ENCODE data around the gene PLXNA4.

The PLXNA4 gene

DNA sequence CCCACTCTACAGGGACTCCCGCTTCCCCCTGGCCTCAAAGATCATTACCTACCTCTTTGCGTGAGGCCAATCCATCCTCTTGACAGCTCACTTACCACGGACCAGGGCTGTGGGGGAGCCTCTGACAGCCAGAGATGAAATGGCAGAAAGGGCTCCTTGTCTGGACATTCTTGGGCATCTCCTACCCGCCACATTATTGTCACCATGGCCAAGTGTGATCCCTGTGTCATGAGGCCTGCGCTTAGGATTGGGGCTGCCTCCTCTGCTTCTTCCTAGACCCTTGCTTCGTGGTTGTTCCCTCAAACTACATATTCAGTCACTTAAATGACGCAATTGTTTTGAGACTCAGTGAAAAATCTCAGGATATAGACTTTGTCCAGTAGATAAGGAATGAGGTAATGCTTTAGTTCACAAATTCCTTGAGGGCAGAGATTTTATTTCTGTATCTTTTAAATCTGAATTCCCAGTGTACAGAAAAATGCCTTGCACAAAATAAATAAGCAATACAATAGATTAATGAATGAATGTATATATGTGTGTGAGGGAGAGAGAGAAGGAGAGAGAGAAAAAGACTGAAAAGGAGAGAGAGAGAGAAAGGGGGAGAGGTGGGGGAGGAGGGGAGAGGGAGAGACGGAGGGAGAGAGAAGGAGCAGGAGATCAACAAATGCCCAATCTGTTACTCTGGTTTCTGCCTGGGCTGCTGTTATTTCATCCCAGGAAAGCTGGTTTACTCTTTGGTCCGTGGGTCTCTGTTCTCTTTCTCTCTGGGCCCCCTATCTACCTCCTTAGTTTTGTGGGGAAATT is 159.0 kb downstream of the PLXNA4 start:
- no peaks in the 10 kb centered on the region for H3F3A ChIP-seq (ENCODE audit: insufficient read depth)
- H3K4me3 ChIP-seq (ENCODE audit: insufficient read depth, low read length, poor library complexity, severe bottlenecking), result no peak overlapping the region
- H3K9me2 ChIP-seq (replicated peaks; ENCODE audit: insufficient read depth, low read length), result no peaks in the 10 kb centered on the region
- no peak overlapping the region for H3K9ac ChIP-seq (ENCODE audit: low read length)
- H3K27me3 ChIP-seq (ENCODE audit: low read length), result no peaks in the 10 kb centered on the region
- H3K4me2 ChIP-seq (ENCODE audit: low read depth, low read length, poor library complexity, severe bottlenecking), result no peak overlapping the region
- no peak overlapping the region for H2AFZ ChIP-seq (ENCODE audit: low read depth, low read length, severe bottlenecking)
- no peaks in the 10 kb centered on the region for H4K20me1 ChIP-seq (ENCODE audit: low read depth, low read length)
- no peaks in the 10 kb centered on the region for H3K79me2 ChIP-seq (ENCODE audit: insufficient read depth, low read length)
- no peaks in the 10 kb centered on the region for H3K9me3 ChIP-seq (ENCODE audit: insufficient read depth, low read length)
- no peaks in the 10 kb centered on the region for H3K36me3 ChIP-seq (ENCODE audit: low read length)
- no peak overlapping the region for H3K27ac ChIP-seq (ENCODE audit: low read depth, low read length)
- TF ChIP-seq, protein P1, sequence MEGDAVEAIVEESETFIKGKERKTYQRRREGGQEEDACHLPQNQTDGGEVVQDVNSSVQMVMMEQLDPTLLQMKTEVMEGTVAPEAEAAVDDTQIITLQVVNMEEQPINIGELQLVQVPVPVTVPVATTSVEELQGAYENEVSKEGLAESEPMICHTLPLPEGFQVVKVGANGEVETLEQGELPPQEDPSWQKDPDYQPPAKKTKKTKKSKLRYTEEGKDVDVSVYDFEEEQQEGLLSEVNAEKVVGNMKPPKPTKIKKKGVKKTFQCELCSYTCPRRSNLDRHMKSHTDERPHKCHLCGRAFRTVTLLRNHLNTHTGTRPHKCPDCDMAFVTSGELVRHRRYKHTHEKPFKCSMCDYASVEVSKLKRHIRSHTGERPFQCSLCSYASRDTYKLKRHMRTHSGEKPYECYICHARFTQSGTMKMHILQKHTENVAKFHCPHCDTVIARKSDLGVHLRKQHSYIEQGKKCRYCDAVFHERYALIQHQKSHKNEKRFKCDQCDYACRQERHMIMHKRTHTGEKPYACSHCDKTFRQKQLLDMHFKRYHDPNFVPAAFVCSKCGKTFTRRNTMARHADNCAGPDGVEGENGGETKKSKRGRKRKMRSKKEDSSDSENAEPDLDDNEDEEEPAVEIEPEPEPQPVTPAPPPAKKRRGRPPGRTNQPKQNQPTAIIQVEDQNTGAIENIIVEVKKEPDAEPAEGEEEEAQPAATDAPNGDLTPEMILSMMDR (IDR thresholded peaks at IDR 0.05; ENCODE audit: insufficient read depth, low read length, poor library complexity, severe bottlenecking), result no peak
- TF ChIP-seq EZH2phosphoT487 (conservative IDR thresholded peaks at IDR 0.05; ENCODE audit: low read length), result no peak

DNA sequence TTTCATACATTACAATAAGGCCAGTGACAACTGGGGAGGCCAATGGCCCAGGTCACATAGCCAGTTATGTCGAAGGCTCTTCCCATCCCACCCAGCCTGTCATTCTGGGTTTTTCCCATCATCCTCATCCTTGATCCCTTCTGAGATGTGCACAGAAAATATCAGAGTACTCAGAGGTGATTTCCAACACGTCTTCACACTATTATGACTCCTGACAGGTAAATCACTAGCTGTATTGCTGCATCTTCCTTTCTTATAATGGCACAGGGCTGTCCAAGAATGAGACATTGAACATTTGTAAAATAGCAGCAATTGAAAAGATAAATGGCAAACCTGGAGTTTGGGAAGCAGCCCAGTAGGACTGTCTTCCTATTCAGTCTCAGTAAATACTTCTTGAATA is 159.9 kb downstream of the PLXNA4 start:
- no peaks in the 10 kb centered on the region for H3K9me3 ChIP-seq (ENCODE audit: insufficient read depth, low read length)
- H4K20me1 ChIP-seq (ENCODE audit: low read depth, low read length), result no peaks in the 10 kb centered on the region
- H3K27me3 ChIP-seq (ENCODE audit: low read length), result no peaks in the 10 kb centered on the region
- H3K9ac ChIP-seq (ENCODE audit: low read length), result no peak overlapping the region
- H3K4me2 ChIP-seq (ENCODE audit: low read depth, low read length, poor library complexity, severe bottlenecking), result no peak overlapping the region
- no peak overlapping the region for H3K4me3 ChIP-seq (ENCODE audit: insufficient read depth, low read length, poor library complexity, severe bottlenecking)
- H3K27ac ChIP-seq (ENCODE audit: low read depth, low read length), result no peak overlapping the region
- H3K36me3 ChIP-seq (ENCODE audit: low read length), result no peaks in the 10 kb centered on the region
- H2AFZ ChIP-seq (ENCODE audit: low read depth, low read length, severe bottlenecking), result no peak overlapping the region
- TF ChIP-seq, protein P1 (IDR thresholded peaks at IDR 0.05; ENCODE audit: insufficient read depth, low read length, poor library complexity, severe bottlenecking), result no peak
- TF ChIP-seq EZH2phosphoT487 (conservative IDR thresholded peaks at IDR 0.05; ENCODE audit: low read length), result no peak
- no peaks in the 10 kb centered on the region for H3K9me2 ChIP-seq (replicated peaks; ENCODE audit: insufficient read depth, low read length)
- H3F3A ChIP-seq (ENCODE audit: insufficient read depth), result no peaks in the 10 kb centered on the region
- H3K79me2 ChIP-seq (ENCODE audit: insufficient read depth, low read length), result no peaks in the 10 kb centered on the region

DNA sequence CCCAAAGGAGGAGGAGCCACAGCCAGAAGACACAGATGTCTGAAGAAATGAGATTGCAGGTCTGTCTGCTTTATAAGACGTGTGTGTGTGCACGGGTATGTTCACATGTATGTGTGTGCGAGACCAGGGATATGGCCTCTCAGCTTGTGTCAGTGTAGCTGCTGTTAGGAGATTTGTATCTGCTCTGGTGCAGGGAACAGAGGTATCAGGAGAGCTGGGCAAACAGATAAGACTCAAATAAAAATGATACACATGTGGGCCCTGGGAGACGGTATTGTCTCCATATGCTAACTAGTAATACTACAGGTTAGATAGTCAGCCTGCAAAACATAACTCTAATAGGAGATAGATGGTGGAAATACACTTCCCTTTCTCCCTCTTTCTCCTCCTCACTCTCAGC is 161.0 kb downstream of the PLXNA4 start:
- Histone ChIP-seq H3K27me3 (ENCODE audit: low read length) (no peaks in the 10 kb centered on the region), H3K4me2 (ENCODE audit: low read depth, low read length, poor library complexity, severe bottlenecking) (no peak overlapping the region)

More for the DNA sequence above, 161.0 kb downstream of the PLXNA4 start:
- no peaks in the 10 kb centered on the region for H4K20me1 ChIP-seq (ENCODE audit: low read depth, low read length)
- no peak overlapping the region for H3K27ac ChIP-seq (ENCODE audit: low read depth, low read length)
- H3K79me2 ChIP-seq (ENCODE audit: insufficient read depth, low read length), result no peaks in the 10 kb centered on the region
- H3K4me3 ChIP-seq (ENCODE audit: insufficient read depth, low read length, poor library complexity, severe bottlenecking), result no peak overlapping the region
- H3F3A ChIP-seq (ENCODE audit: insufficient read depth), result no peaks in the 10 kb centered on the region
- no peaks in the 10 kb centered on the region for H3K9me2 ChIP-seq (replicated peaks; ENCODE audit: insufficient read depth, low read length)
- no peak overlapping the region for H2AFZ ChIP-seq (ENCODE audit: low read depth, low read length, severe bottlenecking)
- H3K36me3 ChIP-seq (ENCODE audit: low read length), result no peaks in the 10 kb centered on the region
- TF ChIP-seq, protein P1 (IDR thresholded peaks at IDR 0.05; ENCODE audit: insufficient read depth, low read length, poor library complexity, severe bottlenecking), result no peak
- TF ChIP-seq EZH2phosphoT487 (conservative IDR thresholded peaks at IDR 0.05; ENCODE audit: low read length), result no peak
- H3K9me3 ChIP-seq (ENCODE audit: insufficient read depth, low read length), result no peaks in the 10 kb centered on the region
- no peak overlapping the region for H3K9ac ChIP-seq (ENCODE audit: low read length)
